ENCODE data around the gene KLHDC1. TPM values are rescaled to one million over a fixed set of nuclear protein-coding genes. Genes with fewer than 3 reads are reported as not detected.
A peak's percentile ranks its signal among the peaks of the same experiment; 100 is the strongest.
"Not testable (repeated sequence)": the region's sequence is repeated elsewhere in the genome, so short reads cannot be mapped to it uniquely, and the experiment has no call there.

KLHDC1 gene
- total RNA-seq, 2 experiments from 2014 or later = 0.81 to 1.3 TPM

DNA sequence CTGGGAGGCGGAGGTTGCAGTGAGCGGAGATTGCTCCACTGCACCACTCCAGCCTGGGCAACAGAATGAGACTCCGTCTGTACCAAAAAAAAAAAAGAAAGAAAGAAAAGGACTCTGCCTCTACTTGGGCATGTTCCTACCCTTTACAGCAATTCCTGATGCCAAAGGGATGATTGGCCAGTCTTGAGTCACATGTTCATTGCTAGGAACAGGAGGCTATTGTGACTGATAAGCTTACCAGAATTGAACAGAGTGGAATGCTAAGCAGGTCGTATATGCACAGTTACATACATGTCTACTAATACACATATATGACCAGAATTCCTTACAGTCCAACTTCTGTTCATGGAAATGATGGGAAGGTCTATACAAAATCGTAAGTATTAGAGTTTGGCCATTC, 34.3 kb downstream of the KLHDC1 start:
- POLR2A ChIA-PET = interaction anchor here (0.6 kb wide), 2 partner anchors 40 to 78 kb away, joined by 3 to 17 read pairs; no protein-coding TSS in a partner anchor

DNA sequence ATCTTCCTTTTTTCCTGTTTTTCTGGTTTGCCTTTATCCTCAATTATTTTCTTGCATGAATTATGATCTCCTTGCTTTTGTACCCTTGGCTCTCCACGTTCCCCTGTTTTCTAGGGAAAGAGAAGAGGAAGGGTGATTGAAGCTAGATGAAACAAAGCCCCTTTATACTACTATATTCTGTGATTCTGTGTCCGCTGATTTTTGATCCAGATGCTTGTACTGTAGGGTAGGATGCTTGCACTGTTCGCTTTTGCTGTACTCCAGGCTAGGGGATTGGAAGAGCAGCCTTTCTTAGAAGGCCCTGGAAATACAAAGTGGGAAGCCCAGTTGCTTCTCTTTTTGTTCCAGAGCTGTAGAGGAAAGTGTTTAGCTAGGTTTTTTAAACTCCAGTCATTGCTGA, 40.0 kb downstream of the KLHDC1 start:
- Mint-ChIP-seq H3K27ac (no peak overlapping the region), H3K4me1 (no peaks in the 10 kb centered on the region), H3K27me3 (no peaks in the 10 kb centered on the region), H3K4me3 (no peak overlapping the region), H3K36me3 (ENCODE audit: low read depth) (no peaks in the 10 kb centered on the region), H3K9me3 (ENCODE audit: low read depth) (no peaks in the 10 kb centered on the region)
- intact Hi-C loops (cut with DNase I, micrococcal nuclease) = no loop called here
- no peak for ATAC-seq
- DNase-seq = no peak
- POLR2A ChIA-PET = no interaction called here
- CTCF ChIA-PET = no interaction called here

More for the DNA sequence above, 34.3 kb downstream of the KLHDC1 start:
- Mint-ChIP-seq H3K9me3 (ENCODE audit: low read depth) (no peaks in the 10 kb centered on the region), H3K4me3 (no peak overlapping the region), H3K27me3 (no peaks in the 10 kb centered on the region), H3K4me1 (no peaks in the 10 kb centered on the region), H3K27ac (no peak overlapping the region), H3K36me3 (ENCODE audit: low read depth) (peaks cover 5% of the 10 kb centered on the region)
- CTCF ChIA-PET = no interaction called here
- ATAC-seq (no peak), DNase-seq (no peak)
- intact Hi-C loops (cut with DNase I, micrococcal nuclease) = no loop called here

DNA sequence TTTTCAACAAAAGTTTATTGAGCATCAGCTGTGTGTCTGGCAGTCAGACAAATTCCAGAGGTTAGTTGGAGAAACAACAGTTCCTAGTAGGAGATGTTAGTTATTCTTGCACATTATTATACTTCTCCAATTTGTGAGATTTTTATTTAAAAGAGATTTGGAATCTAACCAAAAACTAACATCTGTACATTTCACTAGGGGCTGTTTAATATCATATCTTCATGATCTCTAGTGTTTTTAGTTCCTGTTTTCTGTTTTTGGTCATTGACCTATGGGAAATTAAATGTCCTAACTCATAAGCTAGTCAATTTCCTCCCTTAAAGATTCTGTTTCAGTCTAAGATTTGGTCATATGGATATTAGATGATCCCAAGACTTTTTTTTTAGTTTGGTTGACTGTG, 40.9 kb downstream of the KLHDC1 start:
- DNase-seq (no peak), ATAC-seq (no peak)
- POLR2A ChIA-PET = interaction anchor here (0.7 kb wide), 1 partner anchor 26 kb away, joined by 3 read pairs; no protein-coding TSS in a partner anchor
- intact Hi-C loops (cut with DNase I, micrococcal nuclease) = no loop called here
- H3K4me3 Mint-ChIP-seq = no peak overlapping the region
- no peaks in the 10 kb centered on the region for H3K4me1 Mint-ChIP-seq
- H3K36me3 Mint-ChIP-seq (ENCODE audit: low read depth) = no peaks in the 10 kb centered on the region
- no peak overlapping the region for H3K27ac Mint-ChIP-seq
- CTCF ChIA-PET = interaction anchor here (0.8 kb wide), 1 partner anchor 512 kb away, joined by 3 read pairs; no protein-coding TSS in a partner anchor
- H3K9me3 Mint-ChIP-seq (ENCODE audit: low read depth) = no peaks in the 10 kb centered on the region
- H3K27me3 Mint-ChIP-seq = no peaks in the 10 kb centered on the region

DNA sequence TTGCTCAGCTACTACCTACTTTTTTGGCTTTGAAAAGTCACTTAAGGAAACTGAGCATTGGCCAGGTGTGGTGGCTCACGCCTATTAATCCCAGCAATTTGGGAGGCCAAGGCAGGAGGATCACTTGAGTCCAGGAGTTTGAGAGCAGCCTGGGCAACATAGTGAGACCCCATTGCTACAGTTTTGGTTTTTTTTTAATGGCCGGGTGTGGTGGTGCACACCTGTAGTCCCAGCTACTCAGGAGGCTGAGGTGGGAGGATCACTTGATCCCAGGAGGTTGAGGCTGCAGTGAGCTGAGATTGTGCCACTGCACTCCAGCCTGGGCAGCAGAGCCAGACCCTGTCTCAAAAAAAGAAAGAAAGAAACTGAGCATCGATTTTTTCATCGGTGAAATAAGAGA, 42.7 kb downstream of the KLHDC1 start:
- intact Hi-C loops (cut with DNase I, micrococcal nuclease); H3K4me3 Mint-ChIP-seq; H3K4me1 Mint-ChIP-seq; H3K27me3 Mint-ChIP-seq; H3K27ac Mint-ChIP-seq; H3K36me3 Mint-ChIP-seq (ENCODE audit: low read depth); ATAC-seq; H3K9me3 Mint-ChIP-seq (ENCODE audit: low read depth); DNase-seq: not testable (repeated sequence)
- ChIA-PET CTCF (interaction anchor here (0.5 kb wide), 1 partner anchor 78 kb away, joined by 4 read pairs; no protein-coding TSS in a partner anchor), POLR2A (interaction anchor here (0.5 kb wide), 1 partner anchor 52 kb away, joined by 3 read pairs; no protein-coding TSS in a partner anchor)

DNA sequence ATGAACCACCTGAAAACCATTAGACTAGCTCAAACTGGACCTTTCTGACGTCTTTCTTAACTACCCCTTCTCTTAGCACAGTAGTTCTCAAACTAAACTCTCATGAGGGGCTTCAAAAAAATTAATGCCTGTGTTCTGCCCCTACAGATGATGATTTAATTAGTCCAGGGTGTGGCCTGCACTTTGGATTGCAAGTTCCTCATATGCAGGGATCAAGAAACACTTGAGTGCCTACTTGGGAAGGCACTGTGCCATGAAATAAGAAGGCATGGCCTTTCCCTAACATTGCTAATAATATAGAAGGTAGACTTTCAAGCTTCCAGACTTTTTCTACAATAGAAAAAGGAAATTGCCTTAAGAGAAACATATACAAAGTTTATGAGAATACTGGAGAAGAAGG, 52.3 kb downstream of the KLHDC1 start:
- ChIA-PET POLR2A (no interaction called here), CTCF (interaction anchor here (1.0 kb wide), 1 partner anchor 16 kb away, joined by 3 read pairs; no protein-coding TSS in a partner anchor)
- Mint-ChIP-seq H3K27me3 (no peaks in the 10 kb centered on the region), H3K27ac (no peak overlapping the region), H3K4me1 (no peaks in the 10 kb centered on the region), H3K36me3 (ENCODE audit: low read depth) (peaks cover 2% of the 10 kb centered on the region), H3K9me3 (ENCODE audit: low read depth) (no peaks in the 10 kb centered on the region), H3K4me3 (no peak overlapping the region)
- intact Hi-C loops (cut with DNase I, micrococcal nuclease) = no loop called here
- no peak for ATAC-seq
- DNase-seq = no peak

GRCh38 chr14:49746476-49746875, 53.6 kb downstream of the KLHDC1 start:
- CTCF ChIA-PET; POLR2A ChIA-PET; intact Hi-C loops (cut with DNase I, micrococcal nuclease); H3K9me3 Mint-ChIP-seq (ENCODE audit: low read depth); DNase-seq; H3K27ac Mint-ChIP-seq; H3K4me3 Mint-ChIP-seq; H3K4me1 Mint-ChIP-seq; H3K27me3 Mint-ChIP-seq; ATAC-seq; H3K36me3 Mint-ChIP-seq (ENCODE audit: low read depth): not testable (repeated sequence)

- intact Hi-C loops (cut with DNase I, micrococcal nuclease) = no loop called here
- ChIA-PET CTCF (no interaction called here), POLR2A (no interaction called here)
- Mint-ChIP-seq H3K27ac (no peak overlapping the region), H3K9me3 (ENCODE audit: low read depth) (peaks cover 4% of the 10 kb centered on the region), H3K4me3 (no peak overlapping the region), H3K36me3 (ENCODE audit: low read depth) (peaks cover 1% of the 10 kb centered on the region), H3K4me1 (no peaks in the 10 kb centered on the region), H3K27me3 (no peaks in the 10 kb centered on the region)
- no peak for ATAC-seq
- DNase-seq = no peak
Observed at GRCh38 chr14:49754570-49755097, 61.7 kb downstream of the KLHDC1 start.

GRCh38 chr14:49755378-49755777, 62.5 kb downstream of the KLHDC1 start:
- Mint-ChIP-seq H3K27ac (no peak overlapping the region), H3K36me3 (ENCODE audit: low read depth) (peaks cover 1% of the 10 kb centered on the region), H3K4me3 (no peak overlapping the region), H3K27me3 (no peaks in the 10 kb centered on the region), H3K9me3 (ENCODE audit: low read depth) (peaks cover 4% of the 10 kb centered on the region), H3K4me1 (no peaks in the 10 kb centered on the region)
- DNase-seq (no peak), ATAC-seq (no peak)
- ChIA-PET CTCF (no interaction called here), POLR2A (no interaction called here)
- intact Hi-C loops (cut with DNase I, micrococcal nuclease) = no loop called here

DNA sequence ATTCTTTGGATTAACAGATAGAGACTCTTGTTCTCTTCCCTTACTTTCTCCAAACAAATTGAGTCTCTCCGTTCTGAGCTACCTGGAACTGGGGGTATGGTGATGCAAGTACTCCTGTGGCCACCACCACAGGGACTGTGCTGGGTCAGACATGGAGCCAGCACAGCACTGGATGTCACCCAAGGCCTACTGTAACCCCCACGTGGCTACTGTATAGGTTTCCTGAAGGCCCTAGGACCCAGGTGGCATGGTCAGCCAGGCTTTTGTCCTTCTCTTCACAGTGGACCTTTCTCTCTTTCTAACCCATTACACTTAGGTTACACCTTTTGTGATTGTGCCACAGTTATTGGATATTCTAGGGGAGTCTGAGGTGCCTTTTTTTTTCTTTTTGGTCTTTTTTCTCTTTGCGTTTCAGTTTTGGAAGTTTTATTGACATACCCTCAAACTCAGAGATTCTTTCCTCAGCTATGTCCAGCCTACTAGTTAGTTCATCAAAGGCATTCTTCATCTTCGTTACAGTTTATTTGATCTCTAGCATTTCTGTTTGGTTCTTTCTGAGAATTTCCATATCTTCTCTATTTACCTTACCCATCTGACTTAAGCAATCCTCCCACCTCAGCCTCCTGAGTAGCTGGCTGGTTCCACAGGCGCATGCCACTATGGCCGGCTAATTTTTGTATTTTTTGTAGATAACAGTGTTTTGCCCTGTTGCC, 69.1 kb downstream of the KLHDC1 start:
- Mint-ChIP-seq H3K9me3 (ENCODE audit: low read depth) (no peaks in the 10 kb centered on the region), H3K36me3 (ENCODE audit: low read depth) (no peaks in the 10 kb centered on the region), H3K27ac (no peak overlapping the region), H3K4me3 (no peak overlapping the region), H3K4me1 (peaks cover 4% of the 10 kb centered on the region), H3K27me3 (no peaks in the 10 kb centered on the region)
- ATAC-seq (no peak), DNase-seq (no peak)
- ChIA-PET CTCF (no interaction called here), POLR2A (no interaction called here)
- intact Hi-C loops (cut with DNase I, micrococcal nuclease) = loop anchor here in 1 of 2 experiments (10.0 kb wide), 1 partner anchor 353 kb away; the partner anchor contains the start of gene VCPKMT

- Mint-ChIP-seq H3K27me3 (no peaks in the 10 kb centered on the region), H3K27ac (peak overlapping the region; percentile 98), H3K36me3 (ENCODE audit: low read depth) (peaks cover 3% of the 10 kb centered on the region), H3K4me3 (peak overlapping the region; percentile 96), H3K9me3 (ENCODE audit: low read depth) (no peaks in the 10 kb centered on the region), H3K4me1 (peaks cover 30% of the 10 kb centered on the region)
- ATAC-seq (no peak), DNase-seq (no peak)
- POLR2A ChIA-PET = interaction anchor here (0.6 to 2.8 kb wide), 7 partner anchors 40 to 146 kb away, joined by 6 to 28 read pairs (median 10); partner anchors contain the start of genes KLHDC1, MGAT2, POLE2 and RPL36AL
- intact Hi-C loops (cut with DNase I, micrococcal nuclease) = loop anchor here (1.0 to 10.0 kb wide), 5 partner anchors 74 to 768 kb away; partner anchors contain the start of genes KLHDC1 (in 2 of the 2), NEMF (in 1 of the 2) and VCPKMT (in 1 of the 2)
- CTCF ChIA-PET = interaction anchor here (0.6 to 4.4 kb wide), 14 partner anchors 10 to 357 kb away, joined by 3 to 36 read pairs (median 4); partner anchors contain the start of genes DNAAF2, KLHDC1, MGAT2 and NEMF
Observed at GRCh38 chr14:49766839-49767238, 73.9 kb downstream of the KLHDC1 start.

GRCh38 chr14:49767270-49767570, 74.3 kb downstream of the KLHDC1 start:
- ATAC-seq = no peak
- intact Hi-C loops (cut with DNase I, micrococcal nuclease) = loop anchor here (1.0 to 10.0 kb wide), 5 partner anchors 74 to 768 kb away; partner anchors contain the start of genes KLHDC1 (in 2 of the 2), NEMF (in 1 of the 2) and VCPKMT (in 1 of the 2)
- POLR2A ChIA-PET = interaction anchor here (0.6 to 2.8 kb wide), 10 partner anchors 14 to 545 kb away, joined by 4 to 28 read pairs (median 8); partner anchors contain the start of genes DMAC2L, KLHDC1, L2HGDH and MGAT2

More at GRCh38 chr14:49767270-49767570, 74.3 kb downstream of the KLHDC1 start:
- H3K9me3 Mint-ChIP-seq (ENCODE audit: low read depth) = no peaks in the 10 kb centered on the region
- peaks cover 30% of the 10 kb centered on the region for H3K4me1 Mint-ChIP-seq
- H3K27me3 Mint-ChIP-seq = no peaks in the 10 kb centered on the region
- CTCF ChIA-PET = interaction anchor here (0.6 to 4.4 kb wide), 14 partner anchors 9 to 357 kb away, joined by 3 to 36 read pairs (median 4); partner anchors contain the start of genes DNAAF2, KLHDC1, MGAT2 and NEMF
- no peak for DNase-seq
- peak overlapping the region; percentile 98 for H3K27ac Mint-ChIP-seq
- H3K36me3 Mint-ChIP-seq (ENCODE audit: low read depth) = peaks cover 3% of the 10 kb centered on the region
- H3K4me3 Mint-ChIP-seq = peak overlapping the region; percentile 96

Measured in activated CD4-positive, alpha-beta T cell treated with anti-CD3 and anti-CD28 coated beads for 36 hours (primary cell).